Erythroblast (primary cell): ENCODE measurements around the gene CPA5.

Source experiments
- DNase-seq, 2 experiments: peaks; one replicate each; lab custom pipeline; 2025; lab: John Stamatoyannopoulos, UW
- GATA1 ChIP-seq: IDR thresholded peaks from 2 replicates; pipeline ENCODE4 v1.6.1; 2011; ENCODE audit warnings: low read depth, mild to moderate bottlenecking, control low read depth, low read length, moderate library complexity
- POLR2A ChIP-seq: IDR thresholded peaks from 2 replicates; pipeline ENCODE4 v1.6.1; 2011; ENCODE audit warnings: mild to moderate bottlenecking, low read length

The CPA5 gene

DNA sequence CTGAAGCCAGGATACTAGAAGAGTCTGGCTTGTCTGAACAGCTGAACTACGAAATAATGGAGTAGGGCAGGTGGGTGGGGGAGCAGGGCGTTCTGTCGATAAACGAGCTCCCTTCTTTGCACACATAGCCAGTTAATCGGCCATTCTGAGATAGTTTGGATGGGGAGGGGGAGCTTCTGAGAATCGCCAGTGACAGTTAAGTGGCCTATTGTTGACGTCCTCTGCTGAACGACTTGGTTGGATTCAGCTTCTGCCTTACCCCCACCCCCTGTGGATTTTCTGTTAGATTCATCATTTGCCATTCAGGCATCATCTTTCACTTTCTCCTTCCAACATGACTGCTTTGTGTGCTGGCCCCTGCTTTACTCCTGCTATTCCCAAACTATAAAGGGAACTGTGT, 520 bp downstream of the CPA5 start:
- TF ChIP-seq GATA1 (no peak), POLR2A (no peak)
- DNase-seq: no peak

DNA sequence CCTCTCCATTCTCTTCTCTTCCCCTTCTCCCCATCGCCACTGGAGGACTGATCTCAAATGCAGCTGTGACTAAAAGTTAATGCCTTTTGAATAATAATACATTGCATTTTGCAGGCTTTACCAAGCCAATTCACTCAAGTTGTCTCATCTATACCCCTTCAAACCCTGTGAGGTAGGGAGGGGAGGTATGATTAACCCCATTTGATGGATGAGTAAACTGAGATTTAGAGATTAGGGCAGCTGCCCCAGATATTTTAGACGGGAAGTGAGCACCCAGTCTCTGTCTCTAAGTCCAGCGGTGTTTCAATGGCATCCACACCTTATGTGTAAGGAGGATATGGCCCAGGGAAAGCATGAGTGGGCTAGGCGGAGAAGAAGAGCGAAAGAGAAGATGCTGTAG, 1.1 kb downstream of the CPA5 start:
- DNase-seq: no peak
- TF ChIP-seq POLR2A: no peak
- TF ChIP-seq GATA1: no peak

DNA sequence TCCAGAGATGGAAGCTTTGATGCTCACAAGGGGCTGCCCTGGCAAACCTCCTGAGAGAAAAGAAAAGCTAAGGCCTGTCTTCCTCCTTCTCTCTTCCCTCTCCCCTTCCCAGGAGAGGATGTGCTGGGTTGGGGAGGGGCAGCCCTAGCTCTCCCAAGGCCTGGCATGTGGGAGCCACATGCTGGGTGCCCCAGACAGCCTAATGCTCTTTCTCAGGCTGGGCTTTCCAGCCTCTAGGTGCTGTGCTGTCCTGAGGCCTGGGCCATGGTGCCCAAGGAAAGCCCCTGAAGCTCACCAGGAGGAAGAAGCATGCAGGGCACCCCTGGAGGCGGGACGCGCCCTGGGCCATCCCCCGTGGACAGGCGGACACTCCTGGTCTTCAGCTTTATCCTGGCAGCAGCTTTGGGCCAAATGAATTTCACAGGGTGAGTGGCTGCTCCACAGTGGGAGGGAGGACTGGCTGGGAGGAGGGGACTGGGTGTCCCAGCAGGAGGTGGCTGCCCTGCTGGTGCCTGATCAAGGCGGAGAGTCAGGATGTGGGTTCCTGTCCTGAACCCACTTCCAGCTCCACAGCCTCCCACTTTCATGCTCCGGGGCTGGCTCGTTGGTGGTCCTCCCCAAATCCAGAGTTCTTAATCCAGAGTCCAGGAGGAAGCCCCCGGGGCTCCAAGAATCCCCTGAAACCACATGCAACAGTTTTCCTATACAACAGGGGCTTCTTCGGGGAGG, 1.7 kb downstream of the CPA5 start:
- TF ChIP-seq POLR2A: no peak
- TF ChIP-seq GATA1: no peak
- no peak for DNase-seq

DNA sequence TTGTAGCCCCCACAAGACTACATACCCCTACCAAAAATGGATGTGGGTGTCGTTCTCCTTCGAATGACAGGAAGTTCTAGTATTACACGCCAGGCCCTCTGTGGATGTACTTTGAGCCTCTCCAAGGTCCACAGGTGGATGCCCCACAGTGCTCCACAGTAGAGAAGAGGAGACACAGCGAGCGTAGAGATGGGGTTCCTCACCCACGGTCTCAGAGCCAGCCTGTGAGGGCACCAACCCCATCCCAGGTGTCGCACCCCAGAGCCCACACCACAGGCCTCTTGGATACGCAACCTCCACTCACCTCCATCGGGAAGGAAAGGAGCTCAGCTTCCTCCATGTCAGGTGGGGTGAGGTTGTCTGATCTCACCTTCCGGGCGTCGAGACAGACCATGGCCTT, 2.3 kb downstream of the CPA5 start:
- TF ChIP-seq POLR2A (no peak), GATA1 (no peak)

DNA sequence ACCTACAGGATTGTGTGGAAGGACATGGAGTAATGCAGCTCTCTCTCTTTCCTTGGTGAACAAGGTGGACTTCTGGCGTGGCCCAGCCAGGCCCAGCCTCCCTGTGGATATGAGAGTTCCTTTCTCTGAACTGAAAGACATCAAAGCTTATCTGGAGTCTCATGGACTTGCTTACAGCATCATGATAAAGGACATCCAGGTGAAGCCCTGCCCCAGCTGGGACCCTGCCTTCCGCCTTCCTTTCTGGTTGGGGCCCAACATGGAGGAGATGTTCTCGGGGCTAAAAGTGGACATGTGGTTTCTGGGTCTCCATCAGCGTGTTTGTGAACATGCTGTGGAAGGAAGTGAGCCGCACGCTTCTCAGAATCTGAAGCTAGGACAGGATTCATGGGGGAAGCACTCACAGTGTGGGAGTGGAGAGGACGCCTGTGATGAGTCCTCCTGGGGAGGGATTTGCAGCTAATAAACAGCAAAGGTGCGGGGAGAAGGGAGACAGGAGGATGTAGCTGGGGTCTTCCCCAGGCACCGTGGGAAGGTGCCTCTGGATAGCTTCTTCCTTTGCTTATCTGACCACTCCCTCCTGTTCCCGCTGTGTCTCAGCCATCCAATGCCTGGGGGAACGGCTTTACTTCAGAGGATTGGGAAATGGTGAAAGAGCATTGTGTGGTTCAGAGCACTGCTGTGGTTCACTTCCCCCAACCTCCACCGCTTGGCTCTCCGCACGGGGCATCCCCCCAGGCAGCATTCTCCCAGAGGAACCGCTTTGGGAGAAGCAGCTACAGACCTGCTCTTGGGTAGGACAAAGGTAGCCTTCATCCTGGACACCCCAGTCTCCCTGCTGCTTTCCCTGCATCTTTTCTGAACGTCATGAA, 5.5 kb downstream of the CPA5 start:
- no peak for DNase-seq
- TF ChIP-seq POLR2A (no peak), GATA1 (no peak)

More for the DNA sequence above, 2.3 kb downstream of the CPA5 start:
- DNase-seq: no peak

DNA sequence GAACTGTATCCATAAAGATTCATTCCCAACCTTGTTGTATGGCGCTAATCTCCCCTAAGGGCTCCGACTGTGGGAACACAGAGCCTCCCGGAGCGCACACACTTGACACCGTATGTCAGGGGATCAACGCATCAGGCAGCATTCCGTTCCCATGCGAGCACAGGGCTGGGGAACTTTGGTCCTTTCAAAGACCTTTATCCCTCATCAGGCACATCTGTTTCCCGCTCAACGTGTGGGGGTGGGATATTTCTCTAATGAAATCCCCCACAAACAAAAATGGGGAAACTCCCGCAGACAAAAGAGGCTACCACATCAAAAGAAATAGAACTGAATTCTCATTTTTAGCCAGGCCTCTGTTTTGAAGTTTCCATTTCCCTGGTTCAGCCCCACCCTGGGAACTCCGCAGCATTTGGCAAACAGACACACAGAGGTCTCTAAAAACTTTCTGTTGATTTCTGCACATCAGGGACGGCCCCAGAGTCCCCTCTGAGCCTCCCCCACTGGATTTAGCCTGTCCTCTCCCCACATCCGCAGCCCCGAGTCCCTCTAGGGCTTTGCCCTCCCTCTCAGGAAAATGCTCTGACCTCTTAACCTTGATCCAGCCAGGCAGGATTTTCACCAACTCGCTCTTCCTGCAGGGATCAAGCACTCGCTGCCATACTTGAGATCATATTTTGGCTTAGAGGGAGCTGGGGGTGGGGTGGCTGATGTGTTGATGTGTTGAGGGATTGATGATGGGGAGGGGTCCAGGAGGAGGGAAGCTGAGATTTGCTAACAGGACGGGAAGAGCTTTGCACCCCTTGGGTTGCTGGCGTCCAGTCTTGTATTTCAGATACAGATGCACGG, 6.6 kb downstream of the CPA5 start:
- no peak for DNase-seq
- TF ChIP-seq GATA1: no peak

DNA sequence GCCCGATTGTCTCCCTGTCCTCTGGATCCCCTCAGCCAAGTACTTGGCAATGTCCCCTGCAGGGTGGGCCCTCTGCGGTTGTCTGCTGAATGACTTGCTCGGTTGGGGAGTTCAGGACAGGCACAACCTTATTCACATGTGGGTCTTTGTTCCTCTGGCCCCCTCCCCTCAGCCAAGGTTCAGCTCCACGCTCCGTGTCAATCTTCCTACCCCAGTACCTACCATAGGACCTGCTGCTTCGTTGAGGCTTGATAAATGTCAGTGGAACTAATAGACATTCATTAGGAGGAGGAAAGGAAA, 7.1 kb downstream of the CPA5 start:
- no peak for DNase-seq
- TF ChIP-seq POLR2A: no peak
- no peak for TF ChIP-seq GATA1

DNA sequence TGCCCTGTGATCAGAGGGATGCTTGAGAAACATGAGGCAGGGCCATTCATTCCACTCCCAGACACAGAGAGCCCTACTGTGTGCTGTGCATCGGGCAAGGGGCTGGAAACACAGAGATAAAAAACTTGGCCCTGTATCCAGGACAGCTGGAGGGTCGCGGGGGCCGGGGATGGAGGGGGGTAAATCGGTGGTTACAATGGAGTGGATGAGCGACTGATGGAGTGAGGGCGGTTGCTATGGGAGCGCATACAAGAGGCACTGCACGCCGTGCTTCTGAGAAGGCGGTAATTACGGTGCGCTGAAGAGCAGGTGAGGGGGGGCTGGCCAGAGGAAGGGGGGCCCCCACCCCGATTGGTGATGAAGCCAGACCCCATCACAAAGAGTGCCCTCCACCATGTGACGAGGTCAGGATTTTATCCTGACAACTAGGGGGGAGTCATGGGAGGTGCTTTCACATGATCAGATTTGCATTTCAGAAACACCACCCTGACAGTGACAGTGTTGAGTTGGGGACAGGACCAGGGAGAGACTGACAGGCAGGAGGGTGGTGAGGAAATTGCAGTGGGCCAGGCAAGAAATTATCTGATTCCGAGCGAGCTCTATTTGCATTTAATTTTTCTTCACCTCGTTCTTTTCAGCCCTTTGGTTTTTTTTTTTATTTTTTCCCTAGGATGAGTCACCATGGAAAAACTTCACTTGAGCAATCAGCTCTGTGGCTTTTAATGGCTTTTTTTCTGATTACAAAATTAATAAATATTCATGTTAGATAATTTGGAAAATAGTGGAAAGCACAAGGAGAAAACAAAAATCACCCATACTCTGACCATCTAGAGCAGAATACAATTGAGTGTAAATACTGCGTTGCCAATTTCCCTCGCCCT, 7.8 kb downstream of the CPA5 start:
- no peak for DNase-seq
- no peak for TF ChIP-seq POLR2A
- TF ChIP-seq GATA1: no peak

DNA sequence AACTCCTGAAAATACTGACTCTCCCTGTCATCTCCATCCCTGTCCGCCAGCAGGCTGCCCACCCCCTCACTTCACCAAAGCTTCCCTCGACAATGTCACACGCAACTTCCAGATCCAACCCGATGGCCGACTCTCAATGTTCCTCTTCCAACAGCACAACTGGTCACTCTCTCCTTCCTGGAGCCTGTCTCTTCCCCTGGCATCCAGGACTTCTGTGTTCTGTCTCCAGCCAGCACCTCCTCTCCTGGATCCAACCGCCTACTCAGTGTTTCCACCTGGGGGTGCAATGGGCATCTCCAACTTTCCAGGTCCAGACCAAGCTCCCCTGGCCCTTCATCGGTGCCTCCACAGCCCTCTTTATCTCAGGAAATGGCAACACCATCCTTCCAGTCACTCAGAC, 8.6 kb downstream of the CPA5 start:
- TF ChIP-seq GATA1 (no peak), POLR2A (no peak)
- no peak for DNase-seq

DNA sequence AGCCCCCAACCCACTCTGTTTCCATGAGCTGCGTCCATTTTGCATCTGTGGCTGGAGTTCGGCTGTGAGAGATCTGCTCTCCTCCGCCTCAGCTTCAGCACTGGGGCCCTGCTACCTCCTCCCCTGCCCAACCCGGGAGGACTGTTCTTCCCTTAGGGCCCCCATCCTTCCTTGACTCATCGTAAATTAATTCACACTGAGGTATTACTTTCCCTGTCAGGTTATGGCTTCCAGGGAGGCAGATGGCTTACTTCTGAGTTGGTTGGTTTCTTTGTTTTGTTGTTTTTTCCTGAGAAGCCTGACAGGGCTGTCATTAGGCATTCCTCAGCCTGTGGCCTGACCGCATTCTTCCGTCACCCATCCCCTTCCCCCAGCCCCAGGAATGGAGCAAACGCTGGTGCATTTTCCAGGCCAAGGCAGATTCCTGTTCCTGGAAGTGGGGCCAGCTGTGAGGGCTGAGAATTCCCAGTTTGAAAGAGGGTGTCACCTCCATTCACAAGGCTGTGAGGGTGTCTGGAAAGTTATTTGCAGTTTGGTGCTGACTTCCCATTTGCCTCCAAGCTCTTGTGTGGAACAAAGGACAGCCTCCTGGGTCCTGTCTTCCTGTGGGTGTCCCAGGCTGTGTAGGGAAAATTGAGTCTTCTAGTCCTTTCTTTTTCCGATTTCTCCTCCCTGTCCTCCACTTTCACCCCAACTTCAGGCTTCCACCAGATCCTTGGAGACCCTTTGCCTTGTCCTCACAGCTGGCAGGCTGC, 11.7 kb downstream of the CPA5 start:
- no peak for DNase-seq
- TF ChIP-seq POLR2A (no peak), GATA1 (no peak)

DNA sequence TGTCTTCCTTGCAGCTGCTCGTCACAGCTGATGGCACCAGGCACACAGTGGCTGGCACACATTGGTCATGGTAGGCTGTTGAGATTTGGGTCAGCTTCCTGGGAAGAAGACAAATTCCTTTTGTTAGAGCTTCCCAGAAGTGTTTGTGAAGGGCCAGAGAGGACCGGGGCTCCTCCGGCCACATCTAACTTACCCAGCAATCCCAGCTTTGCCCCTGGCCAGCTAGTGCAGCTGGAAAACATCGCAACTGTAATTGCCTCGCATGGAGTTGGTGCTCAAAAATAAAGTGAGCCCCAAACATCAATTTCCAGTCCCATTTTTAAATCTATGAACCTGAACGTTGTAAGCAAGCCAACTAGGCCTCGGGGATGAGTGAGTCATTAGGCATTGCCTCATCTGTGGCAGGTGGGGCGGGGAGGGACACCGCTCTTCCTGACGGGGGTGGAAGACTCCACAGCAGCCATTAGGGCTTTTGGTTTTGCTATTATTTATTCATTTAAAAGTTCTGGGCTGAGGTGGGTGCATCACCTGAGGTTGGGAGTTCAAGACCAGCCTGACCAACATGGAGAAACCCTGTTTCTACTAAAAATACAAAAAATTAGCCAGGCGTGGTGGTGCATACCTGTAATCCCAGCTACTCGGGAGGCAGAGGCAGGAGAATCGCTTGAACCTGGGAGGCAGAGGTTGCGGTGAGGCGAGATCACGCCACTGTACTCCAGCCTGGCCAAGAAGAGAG, 12.4 kb downstream of the CPA5 start:
- DNase-seq: no peak
- TF ChIP-seq GATA1 (no peak), POLR2A (no peak)

DNA sequence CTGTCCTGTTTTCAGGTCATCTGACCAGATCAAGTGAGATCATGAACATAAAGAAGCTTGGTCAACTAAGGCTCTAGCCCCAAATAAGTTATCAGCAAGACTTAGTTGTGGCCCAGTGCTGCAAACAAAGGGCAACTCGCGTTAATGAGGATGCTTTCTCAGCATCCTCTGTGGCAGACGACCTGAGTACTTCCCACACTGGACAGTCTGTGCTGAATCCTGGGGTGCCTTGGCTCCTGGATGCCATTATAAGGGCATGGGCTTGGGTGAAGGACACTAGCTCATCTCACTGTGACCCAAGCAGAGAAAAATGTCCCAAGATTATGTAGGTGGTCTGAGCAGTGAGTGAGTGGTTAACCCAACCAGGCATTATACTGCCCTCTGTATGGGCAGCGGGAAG, 13.9 kb downstream of the CPA5 start:
- DNase-seq: no peak
- no peak for TF ChIP-seq GATA1
- no peak for TF ChIP-seq POLR2A
